ENCODE measurements around the gene OR52B2. TPM values are rescaled to one million over a fixed set of nuclear protein-coding genes. Genes with fewer than 3 reads are reported as not detected.

The OR52B2 gene
- total and polyA plus RNA-seq, 4 experiments from 2014 or later = not detected

- H3K4me3 Mint-ChIP-seq = no peak overlapping the region
- H3K36me3 Mint-ChIP-seq = no peaks in the 10 kb centered on the region
- Histone ChIP-seq H3K27me3 (ENCODE audit: insufficient read depth, low read length) (no peaks in the 10 kb centered on the region), H3K4me1 (ENCODE audit: insufficient read depth, low read length) (no peaks in the 10 kb centered on the region), H3K27ac (ENCODE audit: low read depth, low read length) (no peak overlapping the region), H3K9me3 (ENCODE audit: control insufficient read depth in 1 of 2, low read length in 2 of 2) (no peaks in the 10 kb centered on the region), H3K4me3 (ENCODE audit: low read length in 2 of 2) (no peak overlapping the region), H3K36me3 (ENCODE audit: insufficient read depth, low read length) (no peaks in the 10 kb centered on the region)
- DNase-seq = no peak
- no peaks in the 10 kb centered on the region for H3K4me1 Mint-ChIP-seq
- intact Hi-C loops (cut with micrococcal nuclease) = no loop called here
- POLR2A ChIA-PET (ENCODE audit: partially characterized antibody) = no interaction called here
- peaks cover 2 to 6% of the 10 kb centered on the region in 2 donors for H3K27me3 Mint-ChIP-seq
- no peak overlapping the region for H3K27ac Mint-ChIP-seq
- CTCF ChIA-PET (ENCODE audit: partially characterized antibody) = no interaction called here
- no peaks in the 10 kb centered on the region for H3K9me3 Mint-ChIP-seq
Observed at GRCh38 chr11:6127881-6128280, 42.2 kb downstream of the OR52B2 start.

- Histone ChIP-seq H3K27me3 (ENCODE audit: insufficient read depth, low read length) (no peaks in the 10 kb centered on the region), H3K9me3 (ENCODE audit: control insufficient read depth in 1 of 2, low read length in 2 of 2) (no peaks in the 10 kb centered on the region), H3K4me1 (ENCODE audit: insufficient read depth, low read length) (no peaks in the 10 kb centered on the region), H3K36me3 (ENCODE audit: insufficient read depth, low read length) (no peaks in the 10 kb centered on the region), H3K27ac (ENCODE audit: low read depth, low read length) (no peak overlapping the region), H3K4me3 (ENCODE audit: low read length in 2 of 2) (no peak overlapping the region)
- no peak overlapping the region for H3K27ac Mint-ChIP-seq
- H3K36me3 Mint-ChIP-seq = no peaks in the 10 kb centered on the region
- no peak for DNase-seq
- H3K27me3 Mint-ChIP-seq = peaks cover 0 to under 1% of the 10 kb centered on the region in 2 donors
- no peak overlapping the region for H3K4me3 Mint-ChIP-seq
- CTCF ChIA-PET (ENCODE audit: partially characterized antibody) = no interaction called here
- intact Hi-C loops (cut with micrococcal nuclease) = no loop called here
- H3K9me3 Mint-ChIP-seq = peaks cover 0 to 9% (median 0%) of the 10 kb centered on the region in 8 donors
- H3K4me1 Mint-ChIP-seq = no peaks in the 10 kb centered on the region
- POLR2A ChIA-PET (ENCODE audit: partially characterized antibody) = no interaction called here
Observed at GRCh38 chr11:6124245-6124644, 45.9 kb downstream of the OR52B2 start.

Other genes with a start within 250 kb of the OR52B2 start
- gene OR56A3, start 228.1 kb downstream of the OR52B2 start, total RNA-seq = not detected
- gene OR56A3, start 228.1 kb downstream of the OR52B2 start, polyA plus RNA-seq = not detected
- gene OR56A5, start 201.8 kb downstream of the OR52B2 start, total RNA-seq = not detected
- not detected for gene OR56A5, start 201.8 kb downstream of the OR52B2 start, polyA plus RNA-seq
- gene OR52L1, start 183.3 kb downstream of the OR52B2 start, total RNA-seq = not detected
- gene OR52L1, start 183.3 kb downstream of the OR52B2 start, polyA plus RNA-seq = not detected
- not detected for gene OR56A4, start 163.4 kb downstream of the OR52B2 start, total RNA-seq
- gene OR56A4, start 163.4 kb downstream of the OR52B2 start, polyA plus RNA-seq = not detected
- not detected for gene OR56A1, start 139.6 kb downstream of the OR52B2 start, total RNA-seq
- gene OR56A1, start 139.6 kb downstream of the OR52B2 start, polyA plus RNA-seq = not detected
- not detected for gene OR56B4, start 62.6 kb downstream of the OR52B2 start, total RNA-seq
- not detected for gene OR56B4, start 62.6 kb downstream of the OR52B2 start, polyA plus RNA-seq
- gene OR52W1, start 28.9 kb upstream of the OR52B2 start, total RNA-seq = not detected
- not detected for gene OR52W1, start 28.9 kb upstream of the OR52B2 start, polyA plus RNA-seq
- gene C11orf42, start 35.2 kb upstream of the OR52B2 start, total RNA-seq = not detected
- gene C11orf42, start 35.2 kb upstream of the OR52B2 start, polyA plus RNA-seq = not detected
- gene FHIP1B, start 64.3 kb upstream of the OR52B2 start, total RNA-seq = 10 to 100 TPM; 48.7 to 50.8 TPM
- 10 to 100 TPM; 12.0 to 16.7 TPM for gene FHIP1B, start 64.3 kb upstream of the OR52B2 start, polyA plus RNA-seq
- under 1 TPM; 0.58 to 0.61 TPM for gene CNGA4, start 68.8 kb upstream of the OR52B2 start, total RNA-seq
- not detected for gene CNGA4, start 68.8 kb upstream of the OR52B2 start, polyA plus RNA-seq
- not detected for gene CCKBR, start 89.5 kb upstream of the OR52B2 start, total RNA-seq
- gene CCKBR, start 89.5 kb upstream of the OR52B2 start, polyA plus RNA-seq = not detected
- under 1 TPM in 1 of 2 experiments, not detected in 1; 0.36 TPM for gene CAVIN3, start 150.2 kb upstream of the OR52B2 start, total RNA-seq
- gene CAVIN3, start 150.2 kb upstream of the OR52B2 start, polyA plus RNA-seq = under 1 TPM in 1 of 2 donors, not detected in 1; 0.70 TPM
- 10 to 100 TPM; 39.3 to 43.6 TPM for gene SMPD1, start 220.1 kb upstream of the OR52B2 start, total RNA-seq
- 10 to 100 TPM in 1 of 2 donors, 1 to 10 TPM in 1; 9.2 to 12.1 TPM for gene SMPD1, start 220.1 kb upstream of the OR52B2 start, polyA plus RNA-seq
- gene APBB1, start 248.8 kb upstream of the OR52B2 start, total RNA-seq = 10 to 100 TPM; 93.2 to 93.5 TPM
- gene APBB1, start 248.8 kb upstream of the OR52B2 start, polyA plus RNA-seq = 100 to 1,000 TPM in 1 of 2 donors, 10 to 100 TPM in 1; 84.7 to 107 TPM